NOMO-1 (cell line): Measurements from ENCODE around the gene IRAK1.

Experiments used
- DNase-seq, 2 experiments: peaks; one replicate each; lab custom pipeline; 2025; ENCODE audit not compliant: unreplicated experiment in 2 of 2; lab: John Stamatoyannopoulos, UW

IRAK1 gene

GRCh38 chrX:153973127-153974002 is 46.3 kb downstream of the IRAK1 start:
- DNase-seq, result no peak

- peak; percentile 90 to 94 for DNase-seq
These were observed 47.2 kb downstream of the IRAK1 start, which contains the start of gene TMEM187 for GRCh38 chrX:153972368-153973126. TSS of gene TMEM187 (plus strand) at chrX:153972754. CDS start at chrX:153982063, 9,309 bp downstream.

GRCh38 chrX:153971450-153972367 is 48.0 kb downstream of the IRAK1 start, which contains the start of gene HCFC1:
TSS of gene HCFC1 (minus strand) at chrX:153971818. CDS start at chrX:153970840, 978 bp downstream.
- DNase-seq, result peak; percentile 89 to 95

- peak; percentile 80 to 93 for DNase-seq
These were observed 48.6 kb downstream of the IRAK1 start for GRCh38 chrX:153971124-153971449.

- peak; percentile 73 to 76 for DNase-seq
These were observed 49.2 kb downstream of the IRAK1 start for GRCh38 chrX:153970357-153971123.

- no peak for DNase-seq
These were observed 49.8 kb downstream of the IRAK1 start for GRCh38 chrX:153969904-153970356.

GRCh38 chrX:153969125-153969903 is 50.4 kb downstream of the IRAK1 start:
- DNase-seq, result no peak

GRCh38 chrX:153968754-153969124 is 51.0 kb downstream of the IRAK1 start:
- peak in 1 of 2 experiments; percentile 18 for DNase-seq

GRCh38 chrX:153968255-153968654 is 51.4 kb downstream of the IRAK1 start:
- no peak for DNase-seq

GRCh38 chrX:153967536-153968224 is 52.0 kb downstream of the IRAK1 start:
- peak; percentile 29 to 40 for DNase-seq

- no peak for DNase-seq
These were observed 52.7 kb downstream of the IRAK1 start for GRCh38 chrX:153966841-153967535.

GRCh38 chrX:153966283-153966688 is 53.4 kb downstream of the IRAK1 start:
- no peak for DNase-seq

GRCh38 chrX:153965406-153965805 is 54.3 kb downstream of the IRAK1 start:
- DNase-seq, result no peak

- no peak for DNase-seq
These were observed 55.6 kb downstream of the IRAK1 start for GRCh38 chrX:153964105-153964504.

- DNase-seq, result no peak
These were observed 56.2 kb downstream of the IRAK1 start for GRCh38 chrX:153963546-153963945.

GRCh38 chrX:153961292-153961691 is 58.4 kb downstream of the IRAK1 start:
- no peak for DNase-seq

- no peak for DNase-seq
These were observed 58.9 kb downstream of the IRAK1 start for GRCh38 chrX:153960786-153961185.
